Suprapubic skin (tissue), 4 donors: ENCODE results near the gene NCK2.

Experiments
- EP300 ChIP-seq: sonication (generic); formaldehyde crosslinking; IDR thresholded peaks from one replicate; pipeline ENCODE4 v1.6.1; 2017; ENCODE audit warnings: antibody characterized with exemption
- POLR2A ChIP-seq, 2 donors: fragments of 450-650 bp; IDR thresholded peaks; one replicate each; pipeline ENCODE4 v1.6.1; 2017; ENCODE audit warnings: antibody characterized with exemption in 2 of 2, mild to moderate bottlenecking in 2 of 2, moderate library complexity in 2 of 2
- POLR2AphosphoS5 ChIP-seq, 3 donors: sonication (generic); formaldehyde crosslinking; IDR thresholded peaks; one replicate each; pipeline ENCODE4 v1.6.1; 2017; ENCODE audit warnings: antibody characterized with exemption in 3 of 3
- TF ChIP-seq, protein P1 (sequence below), 2 donors: fragments of 200-600 bp in 1 of 2; fragments of 450-650 bp in 1 of 2; sonication (generic) in 1 of 2; IDR thresholded peaks; one replicate each; pipeline ENCODE4 v1.5.1; 2016 to 2019; ENCODE audit warnings: antibody characterized with exemption in 2 of 2, mild to moderate bottlenecking in 1 of 2, moderate library complexity in 1 of 2

DNA sequence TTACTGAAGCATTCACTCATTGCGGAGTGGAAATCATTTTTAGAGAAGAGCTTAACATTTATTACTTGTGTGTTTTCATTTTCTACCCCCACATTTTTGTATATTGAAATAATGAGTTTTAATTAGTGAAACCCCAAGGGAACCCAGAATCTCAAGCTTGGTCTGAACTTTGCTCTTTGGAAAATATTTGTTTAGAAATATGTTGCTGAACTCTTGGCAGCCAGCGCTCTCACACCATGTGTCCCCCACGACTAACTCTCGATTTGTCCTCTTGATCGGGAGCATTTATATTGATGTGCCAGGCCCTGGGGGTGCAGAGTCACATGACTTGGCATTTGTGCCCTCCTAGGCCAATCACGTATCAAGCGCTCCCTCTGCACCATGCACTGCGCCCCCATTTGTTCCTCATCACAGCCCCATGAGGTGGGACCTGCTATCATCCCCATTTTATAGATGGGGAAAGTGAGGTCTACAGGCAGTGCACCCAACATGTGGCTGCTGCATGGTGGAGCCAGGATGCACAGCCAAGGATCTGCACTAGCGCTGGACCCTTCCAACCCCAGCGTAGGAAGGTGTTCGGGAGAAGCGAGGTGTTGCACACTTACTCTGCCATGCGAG is 149.7 kb downstream of the NCK2 start:
- TF ChIP-seq, protein P1, sequence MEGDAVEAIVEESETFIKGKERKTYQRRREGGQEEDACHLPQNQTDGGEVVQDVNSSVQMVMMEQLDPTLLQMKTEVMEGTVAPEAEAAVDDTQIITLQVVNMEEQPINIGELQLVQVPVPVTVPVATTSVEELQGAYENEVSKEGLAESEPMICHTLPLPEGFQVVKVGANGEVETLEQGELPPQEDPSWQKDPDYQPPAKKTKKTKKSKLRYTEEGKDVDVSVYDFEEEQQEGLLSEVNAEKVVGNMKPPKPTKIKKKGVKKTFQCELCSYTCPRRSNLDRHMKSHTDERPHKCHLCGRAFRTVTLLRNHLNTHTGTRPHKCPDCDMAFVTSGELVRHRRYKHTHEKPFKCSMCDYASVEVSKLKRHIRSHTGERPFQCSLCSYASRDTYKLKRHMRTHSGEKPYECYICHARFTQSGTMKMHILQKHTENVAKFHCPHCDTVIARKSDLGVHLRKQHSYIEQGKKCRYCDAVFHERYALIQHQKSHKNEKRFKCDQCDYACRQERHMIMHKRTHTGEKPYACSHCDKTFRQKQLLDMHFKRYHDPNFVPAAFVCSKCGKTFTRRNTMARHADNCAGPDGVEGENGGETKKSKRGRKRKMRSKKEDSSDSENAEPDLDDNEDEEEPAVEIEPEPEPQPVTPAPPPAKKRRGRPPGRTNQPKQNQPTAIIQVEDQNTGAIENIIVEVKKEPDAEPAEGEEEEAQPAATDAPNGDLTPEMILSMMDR (IDR thresholded peaks at IDR 0.05) = no peak
- TF ChIP-seq EP300 (no peak), POLR2A (IDR thresholded peaks at IDR 0.05) (no peak), POLR2AphosphoS5 (IDR thresholded peaks at IDR 0.05) (no peak)
